GM19463 (cell line): ENCODE data around the gene IGFN1.
"Not testable (repeated sequence)": the region's sequence is repeated elsewhere in the genome, so short reads cannot be mapped to it uniquely, and the experiment has no call there.

Source experiments
- ATAC-seq: cut with Tn5 transposase; IDR thresholded peaks from one replicate; pipeline ENCODE4 v1.9.1; 2021; ENCODE audit warnings: mild to moderate bottlenecking, moderate library complexity; ENCODE audit not compliant: unreplicated experiment

The IGFN1 gene

GRCh38 chr1:201239646-201240045 is 49.0 kb downstream of the IGFN1 start:
- ATAC-seq, result not testable (repeated sequence)

GRCh38 chr1:201240171-201240570 is 49.5 kb downstream of the IGFN1 start:
- no peak for ATAC-seq

GRCh38 chr1:201241736-201242135 is 51.1 kb downstream of the IGFN1 start:
- ATAC-seq, result no peak

GRCh38 chr1:201245082-201245481 is 54.5 kb downstream of the IGFN1 start:
- no peak for ATAC-seq

- ATAC-seq, result no peak
Observed at GRCh38 chr1:201248721-201249559, 58.3 kb downstream of the IGFN1 start.

- ATAC-seq, result no peak
Observed at GRCh38 chr1:201250326-201251011, 59.8 kb downstream of the IGFN1 start.

GRCh38 chr1:201251411-201251810 is 60.8 kb downstream of the IGFN1 start:
- no peak for ATAC-seq

- ATAC-seq, result no peak
Observed at GRCh38 chr1:201251851-201252430, 61.3 kb downstream of the IGFN1 start.

GRCh38 chr1:201252944-201253371 is 62.3 kb downstream of the IGFN1 start:
- ATAC-seq, result no peak

GRCh38 chr1:201253411-201253810 is 62.8 kb downstream of the IGFN1 start:
- no peak for ATAC-seq

- no peak for ATAC-seq
Observed at GRCh38 chr1:201253906-201254624, 63.4 kb downstream of the IGFN1 start.

- ATAC-seq, result no peak
Observed at GRCh38 chr1:201254625-201255478, 64.2 kb downstream of the IGFN1 start.

- ATAC-seq, result no peak
Observed at GRCh38 chr1:201255479-201256362, 65.1 kb downstream of the IGFN1 start.

- not testable (repeated sequence) for ATAC-seq
Observed at GRCh38 chr1:201258132-201258531, 67.5 kb downstream of the IGFN1 start.

GRCh38 chr1:201258763-201259230 is 68.2 kb downstream of the IGFN1 start:
- no peak for ATAC-seq

GRCh38 chr1:201259476-201260235 is 69.0 kb downstream of the IGFN1 start:
- ATAC-seq, result no peak

- no peak for ATAC-seq
Observed at GRCh38 chr1:201260236-201260590, 69.6 kb downstream of the IGFN1 start.

- no peak for ATAC-seq
Observed at GRCh38 chr1:201260648-201261311, 70.2 kb downstream of the IGFN1 start.
